ENCODE measurements around the gene PRKN.

The PRKN gene

DNA sequence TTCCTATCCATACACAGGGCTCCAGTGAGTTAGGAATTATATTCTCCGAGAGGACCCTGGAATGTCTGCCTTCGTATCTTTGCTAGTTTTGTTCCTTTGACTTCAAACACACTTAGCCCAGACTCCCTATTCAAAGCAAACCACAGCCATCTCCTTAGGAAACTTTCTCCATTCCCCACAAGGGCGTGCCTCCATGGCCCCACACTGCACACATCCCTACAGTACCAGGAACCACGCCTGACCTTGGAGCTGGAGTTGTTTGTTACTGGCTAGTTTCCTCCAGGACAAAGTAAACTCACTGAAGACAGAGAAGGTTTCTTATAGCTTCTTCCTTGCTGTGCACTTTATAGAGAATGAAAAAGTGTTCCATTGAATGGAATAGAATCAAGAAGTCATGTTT, 1040.9 kb downstream of the PRKN start:
- TF ChIP-seq, protein P1, sequence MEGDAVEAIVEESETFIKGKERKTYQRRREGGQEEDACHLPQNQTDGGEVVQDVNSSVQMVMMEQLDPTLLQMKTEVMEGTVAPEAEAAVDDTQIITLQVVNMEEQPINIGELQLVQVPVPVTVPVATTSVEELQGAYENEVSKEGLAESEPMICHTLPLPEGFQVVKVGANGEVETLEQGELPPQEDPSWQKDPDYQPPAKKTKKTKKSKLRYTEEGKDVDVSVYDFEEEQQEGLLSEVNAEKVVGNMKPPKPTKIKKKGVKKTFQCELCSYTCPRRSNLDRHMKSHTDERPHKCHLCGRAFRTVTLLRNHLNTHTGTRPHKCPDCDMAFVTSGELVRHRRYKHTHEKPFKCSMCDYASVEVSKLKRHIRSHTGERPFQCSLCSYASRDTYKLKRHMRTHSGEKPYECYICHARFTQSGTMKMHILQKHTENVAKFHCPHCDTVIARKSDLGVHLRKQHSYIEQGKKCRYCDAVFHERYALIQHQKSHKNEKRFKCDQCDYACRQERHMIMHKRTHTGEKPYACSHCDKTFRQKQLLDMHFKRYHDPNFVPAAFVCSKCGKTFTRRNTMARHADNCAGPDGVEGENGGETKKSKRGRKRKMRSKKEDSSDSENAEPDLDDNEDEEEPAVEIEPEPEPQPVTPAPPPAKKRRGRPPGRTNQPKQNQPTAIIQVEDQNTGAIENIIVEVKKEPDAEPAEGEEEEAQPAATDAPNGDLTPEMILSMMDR (IDR thresholded peaks at IDR 0.05; ENCODE audit: low read depth, low read length): no peak
- H3K4me3 ChIP-seq (ENCODE audit: low read depth, low read length): no peak overlapping the region

DNA sequence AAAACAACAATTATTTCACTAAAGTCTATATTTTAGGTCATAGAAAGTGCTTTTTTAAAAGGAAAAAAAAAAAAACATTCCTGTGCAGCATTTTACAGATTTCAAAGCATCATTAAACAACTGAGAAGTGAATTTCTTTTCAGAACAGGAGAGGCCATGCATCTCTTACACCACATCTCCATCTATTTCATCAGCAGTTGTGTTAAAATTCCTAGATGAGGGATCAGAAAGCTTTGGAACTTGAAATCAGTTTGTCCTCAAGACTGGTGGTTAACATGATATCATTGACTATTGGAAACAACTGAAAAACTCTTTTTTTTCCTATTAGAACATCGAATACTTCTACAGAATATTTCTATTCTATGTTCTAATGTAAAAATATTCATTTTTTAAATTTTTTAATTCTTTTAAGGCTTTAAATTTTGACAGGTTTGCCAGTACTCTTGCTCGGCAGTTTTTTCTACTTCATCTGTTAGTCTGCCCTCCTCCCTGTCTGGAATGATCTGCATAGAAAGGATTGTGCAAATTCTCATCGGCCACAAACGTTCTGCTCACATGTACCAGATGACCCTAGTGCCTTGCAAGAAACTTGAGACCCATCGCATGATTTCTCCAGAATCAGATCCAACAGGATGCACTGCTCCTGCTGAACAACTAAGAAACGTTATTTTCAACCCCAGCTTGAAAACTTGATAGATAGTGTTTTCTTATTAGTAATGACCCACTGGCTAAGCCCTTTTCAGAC, 1042.7 kb downstream of the PRKN start:
- TF ChIP-seq, protein P1 (IDR thresholded peaks at IDR 0.05; ENCODE audit: low read depth, low read length): no peak
- no peak overlapping the region for H3K4me3 ChIP-seq (ENCODE audit: low read depth, low read length)

DNA sequence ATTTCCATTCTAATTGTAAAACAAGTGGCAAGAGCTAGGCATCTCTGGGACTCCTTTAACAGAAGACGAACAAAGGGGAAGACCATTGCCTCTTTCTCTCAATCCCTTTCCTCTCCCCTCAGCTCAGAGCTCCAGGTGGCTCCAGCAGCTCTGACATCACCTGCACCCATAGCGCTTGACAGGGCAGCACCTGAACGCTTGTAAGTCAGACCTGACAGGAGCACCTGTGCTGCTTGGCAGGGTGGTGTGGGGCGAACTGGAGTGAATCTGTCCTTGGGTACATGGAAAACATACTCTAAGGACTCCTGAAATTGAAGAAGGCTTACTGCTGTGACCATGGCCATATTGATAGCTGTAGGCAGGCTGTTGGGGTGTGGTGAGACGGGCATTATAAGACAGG, 1044.2 kb downstream of the PRKN start:
- TF ChIP-seq, protein P1 (IDR thresholded peaks at IDR 0.05; ENCODE audit: low read depth, low read length): no peak
- no peak overlapping the region for H3K4me3 ChIP-seq (ENCODE audit: low read depth, low read length)

DNA sequence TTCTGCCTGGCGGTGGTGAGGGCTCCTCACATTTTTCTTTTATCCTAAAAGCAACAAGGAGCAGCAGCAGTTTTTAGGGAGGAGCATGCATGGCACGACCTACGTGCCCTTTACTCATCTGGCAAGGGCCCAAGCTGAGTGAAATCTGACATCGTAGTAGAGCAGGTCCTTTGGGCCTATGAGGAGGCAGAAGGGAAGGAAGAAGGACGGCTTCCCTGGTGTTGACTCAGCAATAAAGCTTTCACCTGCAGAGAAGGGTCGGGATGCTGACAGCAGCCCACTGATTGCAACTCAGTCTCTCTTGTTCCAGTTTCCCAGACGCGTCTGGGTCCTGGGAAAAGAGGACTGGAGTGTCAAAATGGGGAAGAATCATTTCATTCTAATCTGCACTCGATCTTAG, 1044.6 kb downstream of the PRKN start:
- TF ChIP-seq, protein P1 (IDR thresholded peaks at IDR 0.05; ENCODE audit: low read depth, low read length): no peak

DNA sequence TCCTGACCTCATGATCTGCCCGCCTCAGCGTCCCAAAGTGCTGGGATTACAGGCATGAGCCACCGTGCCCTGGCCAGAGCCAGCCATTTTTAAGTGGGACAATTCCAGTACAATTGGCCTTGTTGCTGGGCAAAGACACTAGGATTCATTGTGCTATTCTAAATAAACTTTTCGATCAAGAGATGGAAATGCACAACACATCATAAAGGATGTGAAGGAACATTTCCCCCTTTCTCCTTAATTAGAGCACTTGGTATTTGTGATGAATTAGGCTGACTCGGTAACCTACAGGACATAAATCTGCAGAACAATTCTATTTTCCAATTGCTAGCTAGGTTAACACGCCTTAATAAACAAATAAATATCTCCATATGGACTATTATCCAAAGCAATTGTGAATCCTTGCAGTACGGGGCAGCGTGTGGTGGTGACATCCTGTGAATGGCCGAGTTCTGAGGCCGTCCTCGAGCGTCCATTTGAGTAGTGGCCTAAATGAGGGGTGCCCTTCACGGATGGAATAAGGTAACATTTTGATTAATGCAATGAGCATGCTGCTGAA, 1047.5 kb downstream of the PRKN start:
- TF ChIP-seq, protein P1 (IDR thresholded peaks at IDR 0.05; ENCODE audit: low read depth, low read length): no peak
- H3K4me3 ChIP-seq (ENCODE audit: low read depth, low read length): no peak overlapping the region

More for the DNA sequence above, 1044.6 kb downstream of the PRKN start:
- H3K4me3 ChIP-seq (ENCODE audit: low read depth, low read length): no peak overlapping the region

DNA sequence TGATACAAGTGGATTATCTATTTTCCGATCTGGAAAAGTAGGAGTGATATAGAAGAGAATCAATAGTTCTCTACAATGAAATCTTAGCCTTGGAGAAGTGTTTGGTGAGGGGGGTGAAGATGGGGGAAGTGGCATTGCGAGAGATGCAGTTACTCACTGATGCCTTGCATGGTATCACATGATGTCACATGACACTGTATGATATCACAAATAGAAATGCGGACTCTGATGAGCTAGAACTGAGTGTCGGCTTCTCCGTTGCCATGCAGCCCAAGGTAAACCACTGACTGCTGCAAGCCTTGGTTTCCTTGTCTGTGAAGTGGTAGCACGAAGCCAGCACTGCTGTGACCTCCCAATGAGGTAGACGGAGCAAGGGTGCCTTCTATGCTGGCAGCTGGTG, 1050.4 kb downstream of the PRKN start:
- H3K4me3 ChIP-seq (ENCODE audit: low read depth, low read length): no peak overlapping the region
- TF ChIP-seq, protein P1 (IDR thresholded peaks at IDR 0.05; ENCODE audit: low read depth, low read length): no peak

DNA sequence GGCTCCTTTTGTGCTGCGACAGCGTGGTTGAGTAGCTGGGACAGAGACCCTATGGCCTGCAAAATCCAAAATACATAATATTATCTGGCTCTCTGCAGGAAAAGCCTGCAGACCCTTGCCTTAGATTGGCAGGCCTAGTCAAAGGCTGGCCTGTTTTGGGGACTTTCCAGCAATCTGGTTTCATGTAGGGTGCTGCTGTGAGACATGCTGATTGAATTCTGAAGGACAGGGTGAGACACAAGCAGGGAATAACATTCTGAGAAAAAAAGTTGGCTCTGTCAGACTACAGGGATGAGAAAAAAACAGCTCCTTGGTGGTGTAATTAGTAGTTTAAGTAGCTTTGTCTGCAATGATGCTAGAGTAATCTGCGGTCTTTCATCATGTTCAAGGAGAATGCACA, 1051.0 kb downstream of the PRKN start:
- TF ChIP-seq, protein P1 (IDR thresholded peaks at IDR 0.05; ENCODE audit: low read depth, low read length): no peak
- no peak overlapping the region for H3K4me3 ChIP-seq (ENCODE audit: low read depth, low read length)

Data from WI38 (cell line).